ENCODE results near the gene PPFIA3. TPM values are rescaled to one million over a fixed set of nuclear protein-coding genes. Genes with fewer than 3 reads are reported as not detected.

The PPFIA3 gene
- total and polyA plus RNA-seq, 2 experiments from 2014 or later: 4.4 to 8.2 TPM

- H3K4me3 ChIP-seq: no peak overlapping the region
- TF ChIP-seq CTCF (IDR thresholded peaks at IDR 0.05; ENCODE audit: poor library complexity): no peak
- no peak for TF ChIP-seq EZH2 (IDR thresholded peaks at IDR 0.05; ENCODE audit: borderline replicate concordance)
- no peak for TF ChIP-seq EZH2phosphoT487 (IDR thresholded peaks at IDR 0.05; ENCODE audit: low read depth, severe bottlenecking, unreplicated experiment)
- H3K4me2 ChIP-seq: no peak overlapping the region
- no peak overlapping the region for H3K27ac ChIP-seq
- no peaks in the 10 kb centered on the region for H3K9me3 ChIP-seq (ENCODE audit: low read depth)
- no peaks in the 10 kb centered on the region for H3K9me2 ChIP-seq (replicated peaks; ENCODE audit: insufficient read depth)
- no peaks in the 10 kb centered on the region for H3K27me3 ChIP-seq
- no peaks in the 10 kb centered on the region for H4K20me1 ChIP-seq (ENCODE audit: insufficient read depth, poor library complexity, severe bottlenecking)
- H2AFZ ChIP-seq: no peak overlapping the region
- peaks cover 2% of the 10 kb centered on the region for H3K79me2 ChIP-seq
- DNase-seq (ENCODE audit: low spot score): no peak
- peaks cover 18% of the 10 kb centered on the region for H3K4me1 ChIP-seq (ENCODE audit: insufficient read depth)
- WGBS (ENCODE audit: low lambda C conversion rate, missing lambda C conversion rate): 99% methylated on average over 9 of the region's 10 CpGs
- H3K36me3 ChIP-seq (replicated peaks; ENCODE audit: insufficient read depth, low read depth): no peaks in the 10 kb centered on the region
Observed at GRCh38 chr19:49153167-49153809, 33.9 kb downstream of the PPFIA3 start.

DNA sequence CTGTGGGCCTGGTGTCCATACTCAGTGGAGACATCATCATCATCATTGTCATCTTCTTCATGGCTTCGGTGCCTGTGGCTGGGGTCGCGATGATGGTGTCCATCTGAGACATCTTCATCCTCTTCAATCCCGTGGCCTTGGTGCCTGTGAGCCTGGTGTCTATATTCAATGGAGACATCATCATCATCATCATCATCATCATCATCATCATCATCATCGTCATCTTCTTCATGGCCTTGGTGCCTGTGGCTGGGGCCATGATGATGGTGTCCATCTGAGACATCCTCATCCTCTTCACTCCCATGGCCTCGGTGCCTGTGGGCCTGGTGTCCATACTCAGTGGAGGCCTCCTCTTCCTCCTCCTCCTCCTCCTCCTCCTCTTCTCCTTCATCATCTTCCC lies 34.9 kb downstream of the PPFIA3 start:
- Histone ChIP-seq H3K4me2 (no peak overlapping the region), H3K27me3 (no peaks in the 10 kb centered on the region), H3K36me3 (replicated peaks; ENCODE audit: insufficient read depth, low read depth) (no peaks in the 10 kb centered on the region), H3K9me2 (replicated peaks; ENCODE audit: insufficient read depth) (no peaks in the 10 kb centered on the region), H3K4me1 (ENCODE audit: insufficient read depth) (peaks cover 15% of the 10 kb centered on the region), H3K79me2 (peaks cover 6% of the 10 kb centered on the region), H3K27ac (no peak overlapping the region), H4K20me1 (ENCODE audit: insufficient read depth, poor library complexity, severe bottlenecking) (no peaks in the 10 kb centered on the region), H3K9me3 (ENCODE audit: low read depth) (no peaks in the 10 kb centered on the region), H2AFZ (no peak overlapping the region), H3K4me3 (no peak overlapping the region)
- no peak for TF ChIP-seq CTCF (IDR thresholded peaks at IDR 0.05; ENCODE audit: poor library complexity)
- TF ChIP-seq EZH2 (IDR thresholded peaks at IDR 0.05; ENCODE audit: borderline replicate concordance): no peak
- no peak for DNase-seq (ENCODE audit: low spot score)
- WGBS (ENCODE audit: low lambda C conversion rate, missing lambda C conversion rate): 98% methylated on average over 6 of the region's 6 CpGs

DNA sequence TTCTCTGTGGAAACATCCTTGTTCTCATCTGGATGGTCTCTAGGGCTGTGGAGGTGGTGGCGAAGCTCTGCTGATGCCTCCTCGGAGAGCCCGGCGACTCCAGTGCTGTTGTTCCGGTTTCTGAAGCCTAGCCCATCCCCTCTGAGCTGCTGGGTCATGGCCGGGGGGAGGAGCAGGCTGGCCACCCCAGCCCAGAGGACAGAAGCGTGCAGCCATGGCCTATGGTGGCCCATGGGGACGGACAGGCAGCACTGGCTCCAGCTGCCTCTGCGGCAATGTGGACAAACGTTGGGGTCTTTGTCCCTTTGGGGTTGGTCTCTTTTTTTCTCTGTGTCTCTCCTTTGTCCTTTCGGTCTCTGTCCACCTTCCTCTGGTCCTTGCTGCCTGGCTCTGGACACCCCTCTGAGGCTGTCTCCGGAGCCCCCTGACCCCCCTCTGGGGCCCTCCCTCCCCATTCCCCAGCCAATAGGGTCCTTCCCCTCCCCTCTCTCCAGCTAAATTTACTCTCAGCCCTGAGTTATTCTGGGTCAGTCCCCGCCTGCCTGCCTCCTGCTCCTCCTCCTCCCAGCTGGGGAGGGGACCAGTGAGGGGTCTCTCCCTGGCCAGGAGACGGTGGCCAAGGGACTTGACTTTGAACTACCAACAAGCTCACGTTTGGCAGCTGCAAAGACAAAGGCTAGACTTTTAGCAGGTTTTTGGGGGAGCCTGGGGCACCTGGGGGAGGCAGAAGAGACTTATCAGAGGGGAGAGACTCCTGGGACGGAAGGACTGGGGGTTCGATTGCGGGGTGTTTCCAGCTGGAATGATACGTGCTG lies 35.9 kb downstream of the PPFIA3 start, which contains the start of gene HRC:
Gene HRC (minus strand): TSS at position 392 of the 815 bp plus-strand sequence. CDS start 159 bp downstream, at position 233.
- H3K9me3 ChIP-seq (ENCODE audit: low read depth): no peaks in the 10 kb centered on the region
- no peaks in the 10 kb centered on the region for H3K36me3 ChIP-seq (replicated peaks; ENCODE audit: insufficient read depth, low read depth)
- H3K27ac ChIP-seq: no peak within 1 kb of the TSS
- no peak within 1 kb of the TSS for H3K4me2 ChIP-seq
- no peak for DNase-seq (ENCODE audit: low spot score)
- no peak within 1 kb of the TSS for H2AFZ ChIP-seq
- peaks cover 6% of the 10 kb centered on the region for H3K79me2 ChIP-seq
- TF ChIP-seq EZH2phosphoT487 (IDR thresholded peaks at IDR 0.05; ENCODE audit: low read depth, severe bottlenecking, unreplicated experiment) (no peak), EZH2 (IDR thresholded peaks at IDR 0.05; ENCODE audit: borderline replicate concordance) (no peak), CTCF (IDR thresholded peaks at IDR 0.05; ENCODE audit: poor library complexity) (no peak)
- H3K4me3 ChIP-seq: no peak within 1 kb of the TSS
- 67% methylated on average over 18 of the region's 19 CpGs for WGBS (ENCODE audit: low lambda C conversion rate, missing lambda C conversion rate)
- no peaks in the 10 kb centered on the region for H4K20me1 ChIP-seq (ENCODE audit: insufficient read depth, poor library complexity, severe bottlenecking)
- no peaks in the 10 kb centered on the region for H3K9me2 ChIP-seq (replicated peaks; ENCODE audit: insufficient read depth)
- peaks cover 15% of the 10 kb centered on the region for H3K4me1 ChIP-seq (ENCODE audit: insufficient read depth)
- no peaks in the 10 kb centered on the region for H3K27me3 ChIP-seq
